ENCODE results near the gene PALS1.

Gene PALS1

DNA sequence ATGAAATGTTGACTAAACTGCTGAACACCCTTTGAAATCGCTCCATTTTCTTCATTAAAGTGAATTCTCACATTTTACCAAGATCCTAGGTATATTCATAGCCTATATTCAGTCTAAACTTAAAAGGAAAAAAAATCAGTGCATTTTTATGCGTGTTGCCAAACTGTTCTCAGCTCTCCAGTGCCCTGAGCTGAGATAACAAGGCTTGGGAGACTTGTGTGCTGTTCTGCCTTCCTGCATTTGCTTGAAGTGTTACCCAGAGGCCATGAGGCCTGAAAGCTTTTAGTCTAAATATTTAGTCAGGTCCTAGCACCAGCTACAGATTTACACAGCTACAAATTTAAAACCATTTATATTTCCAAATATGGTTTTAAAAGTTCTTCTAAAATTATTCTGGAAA is 8.6 kb upstream of the PALS1 start:
- no peaks in the 10 kb centered on the region for H3K36me3 ChIP-seq (ENCODE audit: control insufficient read depth, insufficient read depth, low read length)
- H3K4me1 ChIP-seq (ENCODE audit: control insufficient read depth, insufficient read depth, low read length): no peaks in the 10 kb centered on the region
- H3K4me3 ChIP-seq (ENCODE audit: low read length): no peak overlapping the region
- H3K27me3 ChIP-seq (ENCODE audit: control insufficient read depth, insufficient read depth, low read length): no peaks in the 10 kb centered on the region
- H3K9ac ChIP-seq (ENCODE audit: low read length): no peak overlapping the region
- no peaks in the 10 kb centered on the region for H3K9me3 ChIP-seq (ENCODE audit: control insufficient read depth, low read length)

DNA sequence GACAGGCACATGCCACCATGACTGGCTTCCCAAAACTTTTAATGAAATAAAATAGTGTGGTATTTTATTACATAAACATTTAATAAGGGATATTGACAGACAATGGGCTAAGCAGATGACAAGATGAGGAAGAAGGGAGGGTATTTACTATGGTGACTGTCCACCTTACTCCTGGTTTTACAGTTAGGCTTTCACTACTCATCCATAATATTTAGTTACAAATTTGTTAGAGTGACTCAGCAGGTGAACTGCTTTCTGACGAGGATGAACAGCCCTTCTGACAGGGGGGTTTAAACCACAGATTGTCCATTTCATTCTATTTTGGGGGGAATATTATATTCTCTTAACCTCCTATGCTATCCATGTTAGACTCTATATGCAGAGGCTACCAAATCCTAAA is 3.6 kb upstream of the PALS1 start:
- H3K9me3 ChIP-seq (ENCODE audit: control insufficient read depth, low read length): no peaks in the 10 kb centered on the region
- no peaks in the 10 kb centered on the region for H3K27me3 ChIP-seq (ENCODE audit: control insufficient read depth, insufficient read depth, low read length)
- no peak overlapping the region for H3K9ac ChIP-seq (ENCODE audit: low read length)
- no peak overlapping the region for H3K4me3 ChIP-seq (ENCODE audit: low read length)
- no peaks in the 10 kb centered on the region for H3K36me3 ChIP-seq (ENCODE audit: control insufficient read depth, insufficient read depth, low read length)
- no peaks in the 10 kb centered on the region for H3K4me1 ChIP-seq (ENCODE audit: control insufficient read depth, insufficient read depth, low read length)

DNA sequence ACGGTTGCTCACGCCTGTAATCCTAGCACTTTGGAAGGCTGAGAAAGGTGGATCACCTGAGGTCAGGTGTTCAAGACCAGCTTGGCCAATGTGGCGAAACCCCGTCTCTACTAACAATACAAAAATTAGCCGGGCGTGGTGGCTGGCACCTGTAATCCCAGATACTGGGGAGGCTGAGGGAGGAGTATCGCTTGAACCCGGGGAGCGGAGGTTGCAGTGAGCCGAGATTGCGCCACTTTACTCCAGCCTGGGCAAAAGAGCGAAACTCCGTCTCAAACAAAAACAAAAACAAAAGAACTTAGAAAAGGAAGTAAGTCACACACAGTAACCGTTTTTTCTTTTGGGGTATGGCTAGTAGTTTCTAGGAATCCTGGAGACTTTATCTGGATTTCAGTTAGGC is 1.7 kb upstream of the PALS1 start:
- Histone ChIP-seq H3K9ac (ENCODE audit: low read length) (no peak overlapping the region), H3K4me1 (ENCODE audit: control insufficient read depth, insufficient read depth, low read length) (no peaks in the 10 kb centered on the region), H3K9me3 (ENCODE audit: control insufficient read depth, low read length) (no peaks in the 10 kb centered on the region), H3K4me3 (ENCODE audit: low read length) (no peak overlapping the region), H3K27me3 (ENCODE audit: control insufficient read depth, insufficient read depth, low read length) (no peaks in the 10 kb centered on the region), H3K36me3 (ENCODE audit: control insufficient read depth, insufficient read depth, low read length) (no peaks in the 10 kb centered on the region)

DNA sequence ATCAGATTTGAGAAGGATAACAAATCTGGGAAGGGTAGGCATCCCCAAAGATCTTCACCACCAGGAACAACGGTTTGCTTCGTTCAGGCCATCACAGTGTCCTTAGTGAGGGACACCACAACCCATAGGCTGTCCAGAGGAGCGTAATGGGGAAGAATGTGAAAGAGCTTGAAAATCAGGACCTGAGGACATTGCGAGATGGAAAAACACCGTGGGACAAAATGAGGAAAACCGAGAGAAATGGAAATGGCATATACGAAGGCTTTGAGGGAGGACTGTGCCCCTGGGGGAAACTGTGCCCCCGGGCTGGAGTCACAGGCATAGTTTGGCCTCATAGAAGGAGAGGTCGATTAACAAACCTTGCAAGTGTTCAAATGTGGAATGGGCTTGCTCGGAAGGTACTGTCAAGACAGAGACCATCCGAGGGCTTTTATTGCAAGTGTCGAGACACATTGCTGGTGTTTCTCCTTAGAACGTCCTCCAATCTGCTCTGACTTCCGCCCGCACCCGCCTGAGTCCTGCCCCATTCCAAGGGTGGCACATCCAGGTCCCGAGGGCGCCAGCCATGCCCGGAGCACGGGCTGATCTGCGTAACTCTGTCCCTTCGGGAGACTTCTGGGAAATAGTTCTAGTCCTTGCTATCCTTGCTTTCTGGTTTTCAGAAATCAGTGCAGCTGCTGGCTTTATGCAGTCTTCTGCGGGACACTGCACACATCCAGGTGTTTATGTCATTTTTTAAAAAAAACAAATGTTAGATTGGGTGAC is 885 bp upstream of the PALS1 start:
- Histone ChIP-seq H3K9me3 (ENCODE audit: control insufficient read depth, low read length) (no peaks in the 10 kb centered on the region), H3K36me3 (ENCODE audit: control insufficient read depth, insufficient read depth, low read length) (no peaks in the 10 kb centered on the region), H3K4me3 (ENCODE audit: low read length) (peak overlapping the region; percentile 40), H3K27me3 (ENCODE audit: control insufficient read depth, insufficient read depth, low read length) (no peaks in the 10 kb centered on the region), H3K4me1 (ENCODE audit: control insufficient read depth, insufficient read depth, low read length) (no peaks in the 10 kb centered on the region), H3K9ac (ENCODE audit: low read length) (peak overlapping the region; percentile 64)

DNA sequence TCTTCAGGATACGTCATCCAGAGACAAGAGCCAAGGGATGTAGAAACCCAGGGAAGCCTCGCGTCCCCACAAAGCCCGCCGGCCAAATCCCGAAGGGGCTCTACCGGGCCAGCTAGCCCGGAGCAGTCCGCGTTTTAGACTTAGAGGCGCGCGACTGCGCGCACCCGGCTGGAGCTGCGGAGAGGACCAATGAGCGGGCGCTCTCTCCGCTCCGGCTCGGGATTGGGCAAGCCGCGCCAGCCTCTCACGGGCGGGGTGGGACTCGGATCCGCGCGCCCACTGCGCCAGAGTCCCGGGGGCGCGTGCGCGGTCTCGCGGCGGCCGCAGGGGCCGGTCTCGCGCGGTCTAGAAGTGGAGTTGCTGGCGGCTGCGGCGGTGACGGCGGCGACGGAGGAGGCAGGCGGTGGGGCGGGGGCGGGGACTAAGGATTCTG is 241 bp upstream of the PALS1 start:
- no peaks in the 10 kb centered on the region for H3K36me3 ChIP-seq (ENCODE audit: control insufficient read depth, insufficient read depth, low read length)
- no peaks in the 10 kb centered on the region for H3K4me1 ChIP-seq (ENCODE audit: control insufficient read depth, insufficient read depth, low read length)
- peak overlapping the region; percentile 40 for H3K4me3 ChIP-seq (ENCODE audit: low read length)

DNA sequence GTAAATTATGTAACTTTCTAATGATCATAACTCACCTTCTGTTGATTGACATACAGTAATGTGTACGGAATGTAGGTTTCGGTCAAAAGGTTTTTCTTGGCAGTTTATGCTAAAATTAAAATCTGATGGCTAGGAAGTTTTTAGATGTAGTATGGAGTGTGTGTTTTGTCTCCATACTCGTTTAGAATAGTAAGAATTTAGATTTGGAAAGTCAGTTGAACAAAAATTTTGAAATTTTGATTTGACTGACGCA is 859 bp downstream of the PALS1 start:
- H3K9ac ChIP-seq (ENCODE audit: low read length): peak overlapping the region; percentile 85
- no peaks in the 10 kb centered on the region for H3K36me3 ChIP-seq (ENCODE audit: control insufficient read depth, insufficient read depth, low read length)

More for the DNA sequence above, 241 bp upstream of the PALS1 start:
- peak overlapping the region; percentile 85 for H3K9ac ChIP-seq (ENCODE audit: low read length)
- no peaks in the 10 kb centered on the region for H3K27me3 ChIP-seq (ENCODE audit: control insufficient read depth, insufficient read depth, low read length)
- H3K9me3 ChIP-seq (ENCODE audit: control insufficient read depth, low read length): no peaks in the 10 kb centered on the region

DNA sequence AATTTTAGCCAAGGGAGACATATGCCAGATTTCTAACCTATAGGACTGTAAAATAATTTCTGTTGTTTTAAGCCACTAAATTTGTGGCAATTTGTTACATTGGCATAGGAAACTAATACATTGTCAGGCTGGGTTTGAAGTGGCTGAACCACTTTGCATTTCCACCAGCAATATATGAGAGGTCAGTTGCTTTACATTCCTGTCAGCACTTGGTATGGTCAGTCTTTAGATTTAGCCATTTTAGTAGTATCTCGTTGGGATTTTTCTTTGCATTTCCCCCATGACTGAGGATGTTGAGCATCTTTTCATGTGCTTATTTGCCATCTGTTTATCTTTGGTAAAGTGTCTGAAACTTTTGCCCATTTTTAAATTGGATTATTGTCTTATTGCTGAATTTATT is 3.9 kb downstream of the PALS1 start:
- H3K4me1 ChIP-seq (ENCODE audit: control insufficient read depth, insufficient read depth, low read length): no peaks in the 10 kb centered on the region
- H3K9ac ChIP-seq (ENCODE audit: low read length): no peak overlapping the region
- no peak overlapping the region for H3K4me3 ChIP-seq (ENCODE audit: low read length)
- H3K27me3 ChIP-seq (ENCODE audit: control insufficient read depth, insufficient read depth, low read length): no peaks in the 10 kb centered on the region
- H3K36me3 ChIP-seq (ENCODE audit: control insufficient read depth, insufficient read depth, low read length): no peaks in the 10 kb centered on the region
- H3K9me3 ChIP-seq (ENCODE audit: control insufficient read depth, low read length): no peaks in the 10 kb centered on the region

More for the DNA sequence above, 859 bp downstream of the PALS1 start:
- H3K9me3 ChIP-seq (ENCODE audit: control insufficient read depth, low read length): no peaks in the 10 kb centered on the region
- H3K4me3 ChIP-seq (ENCODE audit: low read length): peak overlapping the region; percentile 37
- no peaks in the 10 kb centered on the region for H3K27me3 ChIP-seq (ENCODE audit: control insufficient read depth, insufficient read depth, low read length)
- H3K4me1 ChIP-seq (ENCODE audit: control insufficient read depth, insufficient read depth, low read length): no peaks in the 10 kb centered on the region

DNA sequence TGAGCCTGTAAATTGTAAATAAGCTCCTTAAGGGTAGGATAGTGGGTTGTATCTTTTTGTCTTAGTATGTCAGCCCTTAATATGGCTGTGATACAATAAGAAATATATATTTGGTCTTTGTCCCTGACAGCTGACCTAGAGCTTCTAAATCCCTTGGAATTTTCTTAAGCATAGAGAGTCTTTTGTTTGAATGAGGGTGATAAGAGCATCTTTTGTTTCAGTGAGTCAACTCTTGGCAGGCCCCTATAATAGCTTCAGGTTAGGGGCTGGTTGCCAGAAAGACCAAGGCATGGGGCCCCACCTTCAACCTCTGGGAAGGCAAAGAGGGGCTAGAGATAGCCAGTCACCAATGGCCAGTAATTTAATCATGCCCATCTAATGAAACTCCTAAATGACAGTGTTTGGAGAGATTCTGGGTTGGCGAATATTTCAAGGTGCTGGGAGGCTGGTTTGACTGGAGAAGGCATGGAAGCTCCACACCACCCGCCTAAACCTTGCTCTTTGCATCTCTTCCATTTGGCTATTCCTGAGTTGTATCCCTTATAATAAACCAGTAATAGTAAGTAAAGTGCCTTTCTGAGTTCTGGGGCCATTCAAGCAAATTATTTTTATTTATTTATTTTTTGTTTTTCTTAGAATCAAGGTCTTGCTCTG is 10.5 kb downstream of the PALS1 start:
- Histone ChIP-seq H3K36me3 (ENCODE audit: control insufficient read depth, insufficient read depth, low read length) (no peaks in the 10 kb centered on the region), H3K4me3 (ENCODE audit: low read length) (no peak overlapping the region), H3K9ac (ENCODE audit: low read length) (no peak overlapping the region), H3K9me3 (ENCODE audit: control insufficient read depth, low read length) (no peaks in the 10 kb centered on the region), H3K27me3 (ENCODE audit: control insufficient read depth, insufficient read depth, low read length) (no peaks in the 10 kb centered on the region), H3K4me1 (ENCODE audit: control insufficient read depth, insufficient read depth, low read length) (peaks cover 12% of the 10 kb centered on the region)

DNA sequence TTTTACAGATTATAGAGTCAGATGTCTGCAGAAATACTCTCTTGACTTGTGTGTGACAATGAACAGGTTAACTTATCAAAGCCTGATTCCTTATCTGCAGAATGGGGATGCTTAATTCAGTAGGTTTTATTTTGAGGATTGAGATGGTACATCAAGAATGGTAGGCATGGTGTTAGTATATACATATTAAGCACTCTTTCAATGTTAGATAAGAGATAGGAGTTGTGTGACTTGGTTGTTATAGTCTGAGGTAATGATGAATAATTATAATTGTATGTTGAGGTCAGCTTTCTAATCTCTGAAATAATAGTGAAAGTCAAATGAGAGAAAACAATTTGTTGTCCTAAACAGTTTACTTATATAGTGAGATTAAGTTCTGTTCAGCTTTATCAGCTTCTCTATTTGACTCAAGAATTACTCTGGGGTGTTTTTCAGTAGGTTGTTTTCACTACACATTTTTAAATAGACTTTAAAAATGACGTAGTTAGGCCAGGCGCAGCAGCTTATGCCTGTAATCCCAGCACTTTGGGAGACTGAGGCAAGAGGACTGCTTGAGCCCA is 11.9 kb downstream of the PALS1 start:
- Histone ChIP-seq H3K9me3 (ENCODE audit: control insufficient read depth, low read length) (no peaks in the 10 kb centered on the region), H3K36me3 (ENCODE audit: control insufficient read depth, insufficient read depth, low read length) (no peaks in the 10 kb centered on the region), H3K27me3 (ENCODE audit: control insufficient read depth, insufficient read depth, low read length) (no peaks in the 10 kb centered on the region), H3K9ac (ENCODE audit: low read length) (no peak overlapping the region), H3K4me1 (ENCODE audit: control insufficient read depth, insufficient read depth, low read length) (peaks cover 12% of the 10 kb centered on the region), H3K4me3 (ENCODE audit: low read length) (no peak overlapping the region)

DNA sequence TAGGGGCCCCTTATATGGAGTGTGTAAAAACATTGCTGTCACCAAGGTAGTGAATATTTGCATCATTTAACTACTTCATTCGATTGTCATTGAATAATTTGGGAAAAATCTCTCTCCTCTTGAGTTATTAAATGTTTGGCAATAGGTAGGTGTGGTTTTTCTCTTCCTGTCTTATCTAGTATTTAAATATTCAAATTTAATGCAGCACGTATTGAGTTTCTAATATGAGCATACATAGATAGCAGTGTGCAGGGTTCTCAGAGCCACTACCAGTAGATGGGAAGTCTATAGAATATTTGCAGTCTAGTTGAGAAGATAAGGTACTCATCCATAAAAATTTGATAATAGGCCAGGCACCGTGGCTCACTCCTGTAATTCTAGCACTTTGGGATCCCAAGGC is 16.7 kb downstream of the PALS1 start:
- Histone ChIP-seq H3K36me3 (ENCODE audit: control insufficient read depth, insufficient read depth, low read length) (no peaks in the 10 kb centered on the region), H3K4me1 (ENCODE audit: control insufficient read depth, insufficient read depth, low read length) (peaks cover under 1% of the 10 kb centered on the region), H3K4me3 (ENCODE audit: low read length) (no peak overlapping the region), H3K27me3 (ENCODE audit: control insufficient read depth, insufficient read depth, low read length) (no peaks in the 10 kb centered on the region), H3K9me3 (ENCODE audit: control insufficient read depth, low read length) (no peaks in the 10 kb centered on the region), H3K9ac (ENCODE audit: low read length) (no peak overlapping the region)

DNA sequence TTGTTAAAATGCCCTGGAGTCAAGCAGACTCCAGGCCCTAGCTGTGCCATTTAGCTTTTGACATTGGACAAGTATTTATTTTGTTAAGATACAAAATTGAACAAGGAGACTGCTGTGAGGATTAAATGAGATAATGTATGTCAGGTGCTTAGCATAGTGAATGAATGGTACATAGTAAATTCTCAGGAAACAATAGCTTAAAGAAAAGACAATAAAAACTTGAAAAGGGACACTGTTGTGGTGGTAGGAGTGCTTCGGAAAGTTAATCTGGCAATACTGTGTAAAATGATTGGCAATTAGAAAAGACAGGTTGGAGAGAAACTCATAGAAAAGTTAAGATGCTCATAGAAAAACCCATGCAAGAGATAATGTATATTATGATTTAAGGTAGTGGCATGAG is 19.7 kb downstream of the PALS1 start:
- no peaks in the 10 kb centered on the region for H3K9me3 ChIP-seq (ENCODE audit: control insufficient read depth, low read length)
- H3K4me1 ChIP-seq (ENCODE audit: control insufficient read depth, insufficient read depth, low read length): no peaks in the 10 kb centered on the region
- no peaks in the 10 kb centered on the region for H3K27me3 ChIP-seq (ENCODE audit: control insufficient read depth, insufficient read depth, low read length)
- no peak overlapping the region for H3K9ac ChIP-seq (ENCODE audit: low read length)
- H3K4me3 ChIP-seq (ENCODE audit: low read length): no peak overlapping the region
- H3K36me3 ChIP-seq (ENCODE audit: control insufficient read depth, insufficient read depth, low read length): no peaks in the 10 kb centered on the region

DNA sequence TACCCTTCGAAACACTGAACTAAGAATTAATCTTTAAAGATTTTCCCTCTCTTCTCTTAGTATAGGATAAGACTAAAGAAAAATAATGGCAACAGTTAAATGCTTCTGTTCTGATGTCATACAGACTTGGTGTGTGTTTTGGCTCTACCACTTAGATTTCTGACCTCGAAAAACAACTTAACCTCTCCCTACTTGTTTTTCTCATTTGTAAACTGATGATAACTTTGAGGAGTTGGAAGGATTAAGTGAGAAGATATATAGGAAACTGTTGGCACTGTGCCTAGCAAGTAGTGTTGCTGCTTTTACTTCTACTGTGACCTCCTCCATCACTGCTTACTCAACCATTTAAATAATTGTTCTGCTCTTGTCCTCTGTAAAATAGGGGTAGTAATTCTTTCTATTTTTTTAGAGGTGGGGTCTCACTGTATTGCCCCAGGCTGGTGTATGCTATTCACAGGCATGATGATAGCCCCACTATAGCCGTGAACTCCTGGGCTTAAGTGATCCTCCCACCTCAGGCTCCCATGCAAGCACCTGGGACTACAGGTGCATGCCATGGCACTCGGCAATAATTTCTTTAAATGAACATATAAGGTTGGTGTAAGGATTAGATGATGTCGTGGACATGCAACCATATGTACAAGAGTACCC is 22.4 kb downstream of the PALS1 start:
- no peaks in the 10 kb centered on the region for H3K27me3 ChIP-seq (ENCODE audit: control insufficient read depth, insufficient read depth, low read length)
- no peak overlapping the region for H3K4me3 ChIP-seq (ENCODE audit: low read length)
- H3K9ac ChIP-seq (ENCODE audit: low read length): no peak overlapping the region
- H3K9me3 ChIP-seq (ENCODE audit: control insufficient read depth, low read length): no peaks in the 10 kb centered on the region
- no peaks in the 10 kb centered on the region for H3K4me1 ChIP-seq (ENCODE audit: control insufficient read depth, insufficient read depth, low read length)
- no peaks in the 10 kb centered on the region for H3K36me3 ChIP-seq (ENCODE audit: control insufficient read depth, insufficient read depth, low read length)

Data from mucosa of stomach (tissue), 1 donor.